Astrocyte (in vitro differentiated cells and primary cell): ENCODE results near the gene ZIC3. TPM values are rescaled to one million over a fixed set of nuclear protein-coding genes. Genes with fewer than 3 reads are reported as not detected.

ENCODE experiments used
- DNase-seq: peaks from one replicate; pipeline ENCODE4 v3.0.0-alpha.2; 2010; ENCODE audit warnings: low read depth
- FAIRE-seq: peaks from 2 replicates; lab custom pipeline; 2011; peaks lifted over from hg19 to GRCh38; lab: Jason Lieb, UNC
- H2AFZ ChIP-seq: 2 replicates; pipeline ENCODE4 v1.6.0; 2012; ENCODE audit warnings: low read depth, low read length, inconsistent platforms
- H3K27ac ChIP-seq: 2 replicates; pipeline ENCODE4 v1.5.1; 2011; ENCODE audit warnings: low read depth, low read length, inconsistent platforms
- H3K27me3 ChIP-seq: 2 replicates; pipeline ENCODE4 v1.6.0; 2011; ENCODE audit warnings: low read length, inconsistent platforms; ENCODE audit not compliant: insufficient read depth
- H3K36me3 ChIP-seq: 2 replicates; pipeline ENCODE4 v1.5.1; 2011; ENCODE audit warnings: low read length, inconsistent platforms; ENCODE audit not compliant: insufficient read depth
- H3K4me1 ChIP-seq: 2 replicates; pipeline ENCODE4 v1.5.1; 2011; ENCODE audit warnings: low read length, inconsistent platforms; ENCODE audit not compliant: insufficient read depth
- H3K4me2 ChIP-seq: 2 replicates; pipeline ENCODE4 v1.6.0; 2012; ENCODE audit warnings: low read length, inconsistent platforms
- H3K4me3 ChIP-seq: 2 replicates; pipeline ENCODE4 v1.5.1; 2011; ENCODE audit warnings: low read depth, mild to moderate bottlenecking, low read length, inconsistent platforms; ENCODE audit not compliant: insufficient read depth
- H3K79me2 ChIP-seq: 2 replicates; pipeline ENCODE4 v1.6.0; 2012; ENCODE audit warnings: mild to moderate bottlenecking, low read length, inconsistent platforms; ENCODE audit not compliant: insufficient read depth
- H3K9ac ChIP-seq: 2 replicates; pipeline ENCODE4 v1.6.0; 2012; ENCODE audit warnings: mild to moderate bottlenecking, low read length, inconsistent platforms
- H3K9me3 ChIP-seq: 2 replicates; pipeline ENCODE4 v1.5.1; 2012; ENCODE audit warnings: low read depth, mild to moderate bottlenecking, low read length, inconsistent platforms; ENCODE audit not compliant: insufficient read depth
- H4K20me1 ChIP-seq: 2 replicates; pipeline ENCODE4 v1.6.0; 2012; ENCODE audit warnings: low read length, inconsistent platforms; ENCODE audit not compliant: insufficient read depth
- H3K27ac Mint-ChIP-seq: one replicate; pipeline ENCODE4 v1.8.0; 2021; ENCODE audit warnings: mild to moderate bottlenecking, mixed read lengths; ENCODE audit not compliant: unreplicated experiment
- H3K27me3 Mint-ChIP-seq: one replicate; pipeline ENCODE4 v1.8.0; 2021; ENCODE audit warnings: low read depth, mixed read lengths; ENCODE audit not compliant: unreplicated experiment
- H3K36me3 Mint-ChIP-seq: one replicate; pipeline ENCODE4 v1.8.0; 2021; ENCODE audit warnings: low read depth, mixed read lengths; ENCODE audit not compliant: unreplicated experiment
- H3K4me1 Mint-ChIP-seq: one replicate; pipeline ENCODE4 v1.8.0; 2021; ENCODE audit warnings: low read depth, mixed read lengths; ENCODE audit not compliant: unreplicated experiment
- H3K4me3 Mint-ChIP-seq: one replicate; pipeline ENCODE4 v1.8.0; 2021; ENCODE audit warnings: mild to moderate bottlenecking, moderate library complexity, mixed read lengths; ENCODE audit not compliant: unreplicated experiment
- H3K9me3 Mint-ChIP-seq: one replicate; pipeline ENCODE4 v1.8.0; 2021; ENCODE audit warnings: mild to moderate bottlenecking, mixed read lengths; ENCODE audit not compliant: unreplicated experiment
- CTCF ChIP-seq: IDR thresholded peaks from 2 replicates; pipeline ENCODE4 v1.5.1; 2011; ENCODE audit warnings: low read depth, mild to moderate bottlenecking, inconsistent platforms, low read length, moderate library complexity; ENCODE audit not compliant: insufficient read depth
- EZH2 ChIP-seq: IDR thresholded peaks from 2 replicates; pipeline ENCODE4 v1.6.1; 2012; ENCODE audit warnings: mild to moderate bottlenecking, low read length, inconsistent platforms; ENCODE audit not compliant: insufficient read depth
- total RNA-seq: library from RNA; stranded (reverse); gene quantifications from 2 replicates; pipeline ENCODE4 v1.2.1, GENCODE V29; 2021

Gene ZIC3
- total RNA-seq, 1 donor from 2014 or later = 0.36 TPM

- Histone ChIP-seq H3K4me1 (no peaks in the 10 kb centered on the region), H3K27me3 (peaks cover 29% of the 10 kb centered on the region), H3K9me3 (no peaks in the 10 kb centered on the region), H3K4me3 (no peak overlapping the region), H4K20me1 (no peaks in the 10 kb centered on the region), H2AFZ (no peak overlapping the region), H3K9ac (no peak overlapping the region), H3K36me3 (no peaks in the 10 kb centered on the region), H3K79me2 (no peaks in the 10 kb centered on the region), H3K4me2 (peak overlapping the region; percentile 44), H3K27ac (no peak overlapping the region)
- peak; percentile 52 for TF ChIP-seq EZH2
- TF ChIP-seq CTCF = no peak
- H3K36me3 Mint-ChIP-seq = no peaks in the 10 kb centered on the region
- no peaks in the 10 kb centered on the region for H3K4me1 Mint-ChIP-seq
- H3K9me3 Mint-ChIP-seq = peaks cover 4% of the 10 kb centered on the region
- DNase-seq = no peak
- H3K27ac Mint-ChIP-seq = no peak overlapping the region
- peaks cover 29% of the 10 kb centered on the region for H3K27me3 Mint-ChIP-seq
- peak overlapping the region; percentile 34 for H3K4me3 Mint-ChIP-seq
- FAIRE-seq = no peak
These were observed 3.0 kb downstream of the ZIC3 start for GRCh38 chrX:137568741-137569469.

GRCh38 chrX:137569470-137569891 lies 3.6 kb downstream of the ZIC3 start:
- peak overlapping the region; percentile 34 for H3K4me3 Mint-ChIP-seq
- peaks cover 4% of the 10 kb centered on the region for H3K9me3 Mint-ChIP-seq

More at GRCh38 chrX:137569470-137569891, 3.6 kb downstream of the ZIC3 start:
- no peak overlapping the region for H2AFZ ChIP-seq
- Mint-ChIP-seq H3K36me3 (no peaks in the 10 kb centered on the region), H3K4me1 (no peaks in the 10 kb centered on the region), H3K27me3 (peaks cover 24% of the 10 kb centered on the region), H3K27ac (no peak overlapping the region)
- TF ChIP-seq EZH2 (no peak), CTCF (no peak)
- H3K4me2 ChIP-seq = peak overlapping the region; percentile 44
- no peaks in the 10 kb centered on the region for H3K79me2 ChIP-seq
- H3K4me3 ChIP-seq = no peak overlapping the region
- no peak overlapping the region for H3K27ac ChIP-seq
- H3K9me3 ChIP-seq = no peaks in the 10 kb centered on the region
- H3K36me3 ChIP-seq = no peaks in the 10 kb centered on the region
- no peak for DNase-seq
- H4K20me1 ChIP-seq = no peaks in the 10 kb centered on the region
- H3K9ac ChIP-seq = no peak overlapping the region
- H3K4me1 ChIP-seq = no peaks in the 10 kb centered on the region
- H3K27me3 ChIP-seq = peaks cover 25% of the 10 kb centered on the region
- FAIRE-seq = no peak
